GM18499 (cell line): ENCODE measurements around the gene OVOL3.
A peak's percentile ranks its signal among the peaks of the same experiment; 100 is the strongest.

Source experiments
- ATAC-seq: cut with Tn5 transposase; IDR thresholded peaks from one replicate; pipeline ENCODE4 v1.9.1; 2021; ENCODE audit warnings: moderate number of reproducible peaks; ENCODE audit not compliant: insufficient read depth, unreplicated experiment

The OVOL3 gene

DNA sequence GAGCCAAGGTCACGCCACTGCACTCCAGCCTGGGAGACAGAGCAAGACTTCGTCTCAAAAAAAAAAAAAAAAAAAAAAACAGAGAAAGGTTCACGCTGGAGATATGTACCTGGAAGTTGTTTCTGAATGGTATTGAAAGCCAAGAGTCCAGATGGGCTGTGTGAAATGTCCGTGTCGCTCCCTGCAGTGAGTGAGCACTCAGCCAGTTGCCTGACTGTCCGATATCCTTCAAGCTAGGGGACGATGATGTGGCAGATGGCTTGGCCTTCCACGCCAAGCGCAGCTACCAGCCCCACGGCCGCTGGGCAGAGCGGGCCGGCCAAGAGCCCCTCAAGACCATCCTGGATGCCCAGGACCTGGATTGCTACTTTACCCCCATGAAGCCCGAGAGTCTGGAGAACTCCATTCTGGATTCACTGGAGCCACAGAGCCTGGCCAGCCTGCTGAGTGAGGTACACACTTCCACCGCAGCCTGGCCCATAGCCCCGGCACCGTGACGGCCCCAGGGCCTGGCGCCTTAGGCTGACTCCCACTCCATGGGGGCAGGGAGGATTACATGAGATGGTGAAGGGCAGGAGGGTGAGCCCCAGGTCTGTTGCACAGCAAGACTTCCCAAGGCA, 11.7 kb upstream of the OVOL3 start:
- ATAC-seq = no peak

DNA sequence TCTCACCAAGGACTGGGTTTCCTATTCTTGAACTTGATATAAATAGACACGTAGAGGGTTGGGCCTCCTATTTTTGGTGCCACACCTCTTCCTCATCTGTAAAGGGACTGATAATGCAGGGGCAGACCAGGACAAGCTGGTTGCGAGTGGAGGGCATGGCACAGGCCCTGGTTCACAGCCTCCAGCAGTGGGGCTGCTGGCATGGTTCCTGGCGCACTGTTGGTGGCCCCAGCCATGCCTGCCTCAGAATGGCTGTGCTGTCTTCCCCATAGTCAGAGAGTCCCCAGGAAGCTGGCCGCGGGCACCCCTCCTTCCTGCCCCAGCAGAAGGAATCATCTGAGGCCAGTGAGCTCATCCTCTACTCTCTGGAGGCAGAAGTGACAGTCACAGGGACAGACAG, 10.5 kb upstream of the OVOL3 start:
- ATAC-seq = no peak

DNA sequence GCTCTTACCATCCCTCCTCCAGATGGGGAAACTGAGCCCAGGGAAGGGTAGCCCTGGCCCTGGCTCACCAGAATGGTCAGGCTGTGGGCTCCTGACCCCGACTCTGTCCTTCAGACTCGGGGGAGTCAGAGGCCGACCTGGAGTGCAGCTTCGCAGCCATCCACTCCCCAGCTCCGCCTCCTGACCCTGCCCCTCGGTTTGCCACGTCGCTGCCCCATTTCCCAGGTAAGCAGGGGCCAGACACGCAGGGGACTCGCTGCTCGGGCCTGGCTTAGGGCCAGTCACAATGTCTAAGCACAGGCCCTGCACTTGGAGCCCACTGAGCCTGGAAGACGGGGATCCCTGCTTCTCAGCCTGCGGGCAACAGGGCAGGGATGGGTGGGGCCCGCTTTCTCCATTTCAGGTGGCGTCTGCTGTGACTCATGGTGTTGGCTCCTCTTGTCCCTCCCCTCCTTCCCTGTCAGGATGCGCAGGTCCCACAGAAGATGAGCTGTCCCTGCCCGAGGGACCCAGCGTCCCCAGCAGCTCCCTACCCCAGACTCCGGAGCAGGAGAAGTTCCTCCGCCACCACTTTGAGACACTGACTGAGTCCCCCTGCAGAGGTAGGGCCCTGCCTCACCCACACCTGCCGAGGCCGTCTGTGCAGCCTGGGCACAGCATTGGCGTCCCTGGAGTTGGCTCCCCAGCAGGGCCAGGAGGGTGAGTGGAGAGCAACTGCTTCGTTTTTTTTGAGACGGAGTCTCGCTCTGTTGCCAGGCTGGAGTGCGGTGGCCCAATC, 9.2 kb upstream of the OVOL3 start:
- ATAC-seq = no peak

DNA sequence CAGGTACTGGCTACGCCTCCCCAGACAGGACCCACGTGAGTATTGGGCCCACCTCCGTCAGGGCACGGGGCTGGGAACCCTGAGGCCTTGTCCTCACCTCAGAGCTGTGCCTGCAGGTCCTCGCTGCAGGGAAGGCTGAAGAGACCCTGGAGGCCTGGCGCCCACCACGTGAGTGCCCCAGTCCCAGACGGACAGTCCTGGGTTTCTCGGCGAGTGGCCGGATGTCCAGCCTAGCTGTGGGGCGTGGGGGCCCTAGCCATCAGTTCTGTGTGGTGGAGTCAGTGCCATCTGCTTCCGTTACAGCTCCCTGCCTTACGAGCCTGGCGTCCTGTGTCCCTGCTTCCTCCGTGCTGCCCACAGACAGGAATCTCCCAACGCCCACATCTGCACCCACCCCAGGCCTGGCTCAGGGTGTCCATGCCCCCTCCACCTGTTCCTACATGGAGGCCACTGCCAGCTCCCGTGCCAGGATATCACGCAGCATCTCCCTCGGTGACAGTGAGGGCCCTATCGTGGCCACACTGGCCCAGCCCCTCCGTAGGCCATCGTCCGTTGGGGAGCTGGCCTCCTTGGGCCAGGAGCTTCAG, 7.8 kb upstream of the OVOL3 start:
- ATAC-seq = no peak

DNA sequence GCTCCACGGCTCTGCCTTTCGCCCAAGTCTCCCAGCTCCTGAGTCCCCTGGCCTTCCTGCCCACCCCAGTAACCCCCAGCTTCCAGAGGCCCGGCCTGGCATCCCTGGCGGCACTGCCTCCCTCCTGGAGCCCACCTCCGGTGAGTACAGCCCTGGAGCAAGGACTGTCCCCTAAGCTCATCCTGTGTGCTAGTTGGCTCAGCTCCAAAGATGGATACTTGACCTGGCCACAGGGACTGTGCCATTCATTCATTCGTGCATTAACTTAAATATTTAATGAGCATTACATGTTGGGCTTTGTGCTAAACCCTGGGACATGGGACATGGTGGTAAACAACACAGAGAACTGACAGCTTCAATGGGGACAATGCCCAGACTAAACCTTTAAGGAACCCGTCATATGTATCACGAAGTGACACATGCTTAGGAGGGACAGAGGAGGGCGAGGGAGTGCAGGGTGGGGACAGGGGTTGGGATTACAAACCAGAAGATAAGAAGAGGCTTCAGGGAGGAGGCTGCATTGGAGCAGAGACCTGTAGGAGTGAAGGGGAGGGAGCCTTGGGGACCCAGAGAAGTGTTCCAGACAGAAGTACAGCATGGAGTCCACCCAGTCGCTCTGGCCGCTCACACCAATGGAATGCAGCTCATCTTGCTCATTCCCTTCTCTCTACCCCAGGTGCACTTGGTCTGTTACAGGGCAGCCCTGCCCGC, 6.9 kb upstream of the OVOL3 start:
- no peak for ATAC-seq

DNA sequence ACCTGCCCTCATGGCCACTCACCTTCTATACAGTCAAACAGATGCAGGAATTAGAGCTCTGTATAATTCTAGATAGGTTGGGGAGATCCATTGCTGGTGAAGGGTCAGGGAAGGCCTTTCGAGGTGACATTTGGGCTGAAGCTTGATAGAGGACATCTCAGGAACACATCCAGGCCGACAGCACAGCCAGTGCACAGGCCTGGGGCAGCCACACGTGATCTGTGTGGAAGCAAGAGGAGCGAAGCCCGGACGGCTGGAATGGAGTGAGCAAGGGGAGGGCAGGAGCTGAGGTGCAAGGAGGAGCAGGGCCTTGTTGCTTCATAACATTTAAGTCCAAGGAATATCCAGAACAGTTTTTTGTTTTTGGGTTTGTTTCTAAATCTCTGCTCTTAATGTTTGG, 4.5 kb upstream of the OVOL3 start:
- no peak for ATAC-seq

DNA sequence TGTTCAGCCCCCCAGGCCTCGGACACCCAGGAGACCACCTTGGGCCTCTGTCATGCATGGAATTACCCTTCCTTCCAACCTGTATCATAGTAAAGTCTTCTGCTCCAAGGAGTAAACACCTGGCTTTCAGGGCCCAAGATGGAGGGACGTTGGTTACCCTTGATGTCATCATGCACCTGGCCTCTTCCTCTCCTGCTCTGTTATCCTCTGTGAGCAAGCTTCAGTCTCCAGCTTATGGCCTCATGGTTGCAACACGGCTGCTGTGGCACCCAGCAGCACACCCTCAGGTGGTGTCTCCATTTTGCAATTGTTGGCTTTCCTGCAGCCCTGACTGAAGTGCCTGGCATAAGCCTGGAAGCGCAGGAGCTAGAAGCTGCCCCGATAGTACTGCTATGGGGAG, 4.0 kb upstream of the OVOL3 start:
- no peak for ATAC-seq

DNA sequence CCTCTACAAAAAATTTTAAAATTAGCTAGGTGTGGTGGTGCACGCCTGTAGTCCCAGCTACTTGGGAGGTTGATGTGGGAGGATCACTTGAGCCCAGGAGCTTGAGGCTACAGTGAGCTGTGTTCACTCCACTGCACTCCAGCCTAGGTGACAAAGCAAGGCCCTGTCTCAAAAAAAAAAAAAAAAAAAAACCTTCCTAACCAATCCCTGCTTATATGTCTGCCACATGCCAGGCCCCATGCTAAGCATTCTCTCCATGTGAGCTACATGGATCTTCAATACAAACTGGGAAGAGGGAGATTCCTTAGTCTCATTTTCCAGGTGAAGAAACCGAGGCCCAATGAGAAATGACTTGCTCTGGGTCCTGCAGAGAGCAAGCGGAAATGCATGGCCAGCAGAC, 2.3 kb upstream of the OVOL3 start:
- no peak for ATAC-seq

DNA sequence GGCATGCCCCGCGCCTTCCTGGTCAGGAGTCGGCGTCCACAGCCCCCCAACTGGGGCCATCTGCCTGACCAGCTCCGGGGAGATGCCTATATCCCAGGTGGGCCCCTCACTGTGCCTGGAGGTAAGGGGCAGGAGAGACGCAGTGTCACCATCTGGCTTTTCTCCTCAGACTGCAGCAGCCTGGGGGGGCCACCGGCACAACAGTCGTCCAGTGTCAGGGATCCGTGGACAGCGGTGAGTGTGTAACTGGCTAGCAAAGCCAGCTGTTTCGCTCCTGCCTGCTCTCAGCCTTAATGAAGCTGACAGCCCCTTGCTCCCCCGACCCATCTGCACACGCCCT, 227 bp downstream of the OVOL3 start:
- no peak for ATAC-seq

DNA sequence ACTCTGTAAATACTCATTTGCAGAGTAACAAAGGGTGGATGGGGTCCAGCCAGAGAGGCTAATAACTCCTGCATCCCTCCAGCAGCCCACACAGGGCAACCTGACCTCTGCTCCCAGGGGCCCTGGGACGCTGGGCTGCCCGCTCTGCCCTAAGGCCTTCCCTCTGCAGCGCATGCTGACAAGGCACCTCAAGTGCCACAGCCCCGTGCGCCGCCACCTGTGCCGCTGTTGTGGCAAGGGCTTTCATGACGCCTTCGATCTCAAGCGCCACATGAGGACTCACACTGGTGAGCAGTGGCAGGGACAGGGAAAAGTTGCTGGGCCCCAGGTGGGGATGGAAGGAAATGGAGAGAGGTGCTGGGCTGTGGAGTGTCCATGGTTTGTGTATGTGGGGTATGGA, 1.7 kb downstream of the OVOL3 start:
- ATAC-seq = no peak

DNA sequence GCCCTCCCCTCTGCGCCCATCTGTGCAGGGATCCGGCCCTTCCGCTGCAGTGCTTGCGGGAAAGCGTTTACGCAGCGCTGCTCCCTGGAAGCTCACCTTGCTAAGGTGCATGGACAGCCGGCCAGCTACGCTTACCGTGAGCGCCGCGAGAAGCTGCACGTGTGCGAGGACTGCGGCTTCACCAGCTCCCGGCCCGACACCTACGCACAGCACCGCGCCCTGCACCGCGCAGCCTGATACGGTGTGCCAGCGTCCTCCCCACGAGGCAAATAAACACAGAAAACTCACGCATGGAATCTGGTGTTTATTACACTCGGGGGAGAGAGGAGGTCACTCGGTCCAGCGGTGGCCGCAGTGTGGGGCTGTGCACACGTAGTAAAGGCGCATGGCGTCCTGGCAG, 2.5 kb downstream of the OVOL3 start:
- no peak for ATAC-seq

DNA sequence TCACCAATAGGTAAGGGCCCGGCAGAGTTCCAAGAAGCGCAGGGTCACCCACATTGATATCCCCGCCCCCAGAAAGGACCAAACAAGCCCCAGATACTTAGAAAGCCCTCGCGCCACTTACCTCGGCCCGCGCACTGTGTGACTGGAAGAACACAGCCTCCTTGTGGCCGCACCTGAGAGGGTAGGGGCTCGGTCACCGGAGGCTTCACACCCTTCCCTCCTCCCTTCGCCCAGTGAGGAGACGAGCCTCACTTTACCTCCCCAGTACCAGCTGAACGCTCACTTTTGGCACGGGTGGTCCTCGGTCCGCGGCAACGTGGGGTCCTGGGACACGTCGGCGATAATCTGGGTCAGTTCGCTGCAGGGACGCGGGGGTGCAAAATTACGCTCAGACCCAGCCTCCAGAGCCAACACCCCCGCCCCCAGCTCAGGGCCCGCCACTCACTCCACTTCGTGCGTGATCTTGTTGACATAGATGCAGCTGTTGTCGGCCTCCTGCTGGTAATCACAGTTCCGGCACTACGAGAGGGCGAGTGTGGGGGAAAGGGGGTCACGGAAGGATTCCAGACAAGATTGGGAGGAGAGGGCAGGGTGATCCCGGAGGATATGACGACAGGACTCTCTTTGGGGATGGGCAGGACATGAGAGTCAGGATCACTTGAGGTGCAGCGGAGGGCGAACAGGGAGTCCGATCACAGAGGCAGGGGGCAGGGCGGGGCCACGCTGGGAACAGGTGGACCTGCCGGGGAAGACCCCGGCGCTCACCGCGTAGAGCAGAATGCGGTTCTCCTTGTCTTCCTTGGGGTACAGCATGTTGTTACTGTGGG, 3.2 kb downstream of the OVOL3 start:
- no peak for ATAC-seq

DNA sequence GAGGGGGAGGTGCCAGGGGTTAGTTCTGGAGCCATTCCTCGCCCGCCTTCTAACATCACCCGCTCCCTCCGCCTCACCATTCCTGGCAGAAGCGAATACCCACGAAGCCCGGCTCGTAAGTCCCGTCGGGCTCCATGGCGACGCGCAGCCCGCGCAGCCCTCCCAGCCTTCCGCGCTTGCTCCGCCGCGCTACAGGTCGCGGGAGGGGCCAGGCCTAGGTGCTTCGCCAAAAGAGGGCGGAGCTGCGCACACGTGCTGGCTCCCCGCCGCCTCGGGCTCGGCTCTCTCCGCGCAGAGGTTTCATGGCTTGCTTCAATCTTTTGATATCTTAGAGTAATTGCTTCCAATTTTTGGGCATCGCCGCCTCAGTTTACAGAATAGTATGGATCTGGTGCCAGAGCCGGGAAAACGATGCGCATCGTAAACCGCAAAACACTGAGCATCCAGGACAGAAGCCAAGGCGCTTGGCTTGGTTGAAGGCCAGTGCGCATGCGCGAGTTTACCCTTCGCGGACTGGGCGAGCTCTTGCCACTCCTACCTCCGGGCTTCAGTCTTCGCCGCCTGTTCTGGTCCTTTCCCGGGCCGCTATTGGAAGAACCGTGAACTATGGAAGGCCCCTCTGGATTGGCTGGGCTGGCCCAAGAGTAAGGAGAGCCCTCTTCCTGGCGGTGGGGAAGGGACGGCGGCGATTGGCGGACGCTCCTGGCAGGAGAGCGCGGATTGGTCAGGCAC, 3.9 kb downstream of the OVOL3 start, which contains the start of gene POLR2I:
POLR2I (minus strand) TSS at position 155 of the 732 bp plus-strand sequence; CDS start at position 136, 19 bp downstream.
- peak; percentile 73 for ATAC-seq

DNA sequence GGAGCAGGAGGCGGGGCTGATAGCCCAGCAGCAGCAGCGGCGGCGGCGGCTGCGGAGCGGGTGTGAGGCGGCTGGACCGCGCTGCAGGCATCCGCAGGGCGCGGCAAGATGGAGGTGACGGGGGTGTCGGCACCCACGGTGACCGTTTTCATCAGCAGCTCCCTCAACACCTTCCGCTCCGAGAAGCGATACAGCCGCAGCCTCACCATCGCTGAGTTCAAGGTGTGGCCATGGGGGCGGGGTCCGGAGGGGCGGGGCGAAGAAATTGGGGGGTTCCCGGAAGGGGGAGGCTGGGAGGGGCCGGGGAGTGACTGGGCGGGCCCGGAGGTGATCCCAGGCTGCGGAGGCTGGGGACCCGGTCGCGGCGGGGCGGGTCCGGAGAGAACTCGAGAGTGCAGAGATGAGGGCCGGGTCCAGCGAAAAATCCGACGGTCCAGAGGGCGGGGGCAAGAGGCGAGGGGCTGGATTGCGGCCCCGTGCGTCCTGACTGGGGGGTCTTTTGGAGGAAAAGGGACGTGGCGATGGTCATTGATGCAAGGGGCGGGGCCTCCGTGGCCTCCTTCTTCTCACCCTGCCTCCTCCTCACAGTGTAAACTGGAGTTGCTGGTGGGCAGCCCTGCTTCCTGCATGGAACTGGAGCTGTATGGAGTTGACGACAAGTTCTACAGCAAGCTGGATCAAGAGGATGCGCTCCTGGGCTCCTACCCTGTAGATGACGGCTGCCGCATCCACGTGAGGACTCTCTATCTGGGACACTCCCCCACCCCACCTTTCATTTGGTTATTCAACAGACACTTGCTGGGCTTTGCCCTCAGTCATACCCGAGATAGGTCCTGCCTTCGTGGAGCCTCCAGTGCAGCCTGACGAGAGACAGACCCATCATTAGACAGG, 4.8 kb downstream of the OVOL3 start, which contains the start of gene TBCB:
TBCB (plus strand) TSS at position 16 of the 891 bp plus-strand sequence; CDS start at position 109, 93 bp downstream.
- ATAC-seq = no peak

DNA sequence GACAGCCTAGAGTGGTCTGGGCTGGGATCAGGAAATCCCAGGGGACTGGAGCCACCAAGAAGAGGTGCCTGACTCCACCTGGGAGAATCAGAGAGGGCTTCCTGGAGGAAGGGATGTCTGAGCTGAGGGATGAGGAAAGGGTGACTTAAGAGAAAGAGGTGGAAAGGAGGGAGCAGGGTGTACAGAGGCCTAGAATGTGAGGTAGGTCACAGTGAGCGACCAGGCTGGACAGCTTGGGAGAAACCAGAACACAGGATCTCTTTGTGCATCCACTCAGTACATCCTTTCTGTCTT, 5.3 kb downstream of the OVOL3 start:
- no peak for ATAC-seq

DNA sequence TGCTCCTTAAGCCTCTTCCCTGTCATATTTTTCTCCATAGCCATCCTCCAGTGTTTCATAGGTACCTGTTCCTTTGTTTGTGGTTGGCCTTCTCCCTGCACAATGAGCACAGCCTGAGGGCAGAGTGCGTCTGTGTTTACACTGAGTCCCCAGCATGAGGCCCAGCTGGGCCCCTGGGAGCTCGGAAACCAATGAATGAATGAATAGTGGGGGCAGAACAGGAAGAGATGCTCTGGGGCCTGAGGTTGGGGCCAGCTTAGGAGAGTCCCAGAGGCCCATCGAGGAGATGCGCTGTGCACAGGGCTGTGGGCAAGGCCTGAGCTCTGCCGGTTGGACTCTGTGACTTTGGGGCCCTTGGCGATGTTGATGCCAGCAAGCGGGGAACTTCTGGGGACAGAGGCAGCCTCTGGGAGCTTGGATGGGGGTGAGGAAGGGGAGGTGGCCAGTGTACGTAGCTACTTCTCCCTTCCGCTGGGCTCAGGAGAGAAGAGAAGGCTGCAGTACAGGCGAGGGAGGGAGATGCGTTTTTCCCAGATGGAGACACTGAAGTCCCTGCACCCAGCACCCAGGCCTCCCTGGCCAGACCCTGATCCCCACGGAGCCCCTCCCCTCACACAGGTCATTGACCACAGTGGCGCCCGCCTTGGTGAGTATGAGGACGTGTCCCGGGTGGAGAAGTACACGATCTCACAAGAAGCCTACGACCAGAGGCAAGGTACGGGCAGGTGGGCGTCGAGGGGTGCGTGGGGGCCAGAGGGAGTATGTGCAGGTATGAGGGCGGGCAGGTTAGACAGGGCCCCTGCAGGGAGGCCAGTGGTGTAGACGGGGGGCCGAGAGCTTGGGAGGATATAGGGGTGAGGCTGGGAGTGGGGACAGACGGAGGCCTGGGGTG, 9.4 kb downstream of the OVOL3 start:
- ATAC-seq = no peak

DNA sequence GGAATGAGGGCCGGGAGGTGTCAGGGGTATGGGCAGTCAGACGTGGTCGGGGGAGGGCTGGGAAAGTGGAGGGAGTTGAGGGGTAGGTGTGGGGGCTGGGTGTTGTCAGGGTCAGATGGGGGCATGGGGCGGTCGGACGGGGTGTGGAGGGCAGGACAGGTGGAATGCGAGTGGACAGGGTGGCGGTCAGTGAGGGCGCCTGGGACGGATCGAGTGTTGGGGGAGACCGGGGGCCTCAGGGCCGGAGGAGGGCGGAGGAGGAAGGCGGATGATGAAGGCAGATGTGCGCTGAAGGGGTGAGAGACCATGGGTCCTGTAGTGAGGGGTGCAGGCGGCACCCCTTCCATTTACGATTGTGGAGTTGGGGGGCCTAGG, 10.0 kb downstream of the OVOL3 start:
- no peak for ATAC-seq
